ENCODE measurements around the gene DCUN1D1. TPM values are rescaled to one million over a fixed set of nuclear protein-coding genes. Genes with fewer than 3 reads are reported as not detected.

Gene DCUN1D1
- total RNA-seq, 3 donors from 2014 or later (not counting 1 experiment from before 2014, with no cell fraction given), result 46.5 to 62.0 (median 51.7) TPM

DNA sequence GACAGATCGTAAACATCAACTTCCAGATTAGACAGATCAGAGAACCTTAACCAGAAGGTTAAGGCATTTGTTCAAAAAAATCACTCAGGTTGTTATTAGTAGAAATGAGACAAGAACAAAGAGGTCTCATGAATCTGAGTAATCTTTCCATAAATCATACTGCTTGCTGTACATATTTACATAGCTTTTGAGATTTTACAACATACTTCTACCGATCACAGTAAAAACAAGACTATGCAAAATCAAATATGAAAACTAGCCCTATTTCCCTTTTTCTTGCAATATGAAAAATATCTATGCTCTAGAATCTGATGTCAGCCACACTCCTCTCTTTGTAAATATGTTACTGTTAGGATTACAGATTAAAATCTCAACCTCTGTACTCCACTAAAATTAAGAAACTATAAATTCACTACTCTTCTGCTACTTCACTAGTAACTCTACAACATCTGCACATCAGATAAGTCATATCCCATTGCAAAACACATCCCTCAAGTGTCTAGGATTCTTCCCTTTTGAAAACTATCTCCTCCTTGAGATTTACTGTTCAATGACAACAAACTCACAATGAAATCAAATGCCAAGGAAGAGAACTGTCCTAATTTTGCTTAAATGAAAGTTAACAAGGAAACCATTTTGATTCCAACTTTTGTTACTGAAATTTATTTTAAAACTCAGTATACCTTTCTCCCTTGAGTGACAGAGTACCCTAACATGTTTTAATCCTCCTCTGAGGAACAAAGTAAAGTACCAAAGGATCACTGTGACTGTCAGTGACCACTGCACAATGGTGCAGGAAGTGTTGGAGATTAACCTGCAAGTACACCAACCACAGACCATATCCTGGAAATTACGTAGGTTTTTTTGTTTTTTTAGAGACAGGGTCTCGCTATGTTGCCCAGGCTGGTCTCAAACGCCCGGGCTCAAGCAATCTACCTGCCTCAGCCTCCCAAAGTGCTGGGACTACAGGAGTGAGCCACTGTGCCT lies 12.8 kb downstream of the DCUN1D1 start:
- no peaks in the 10 kb centered on the region for H3K27me3 Mint-ChIP-seq (ENCODE audit: low read depth in 2 of 2)
- Histone ChIP-seq H3K4me3 (ENCODE audit: low read length) (no peak overlapping the region), H3K4me1 (ENCODE audit: control insufficient read depth, insufficient read depth, low read length) (peaks cover 19% of the 10 kb centered on the region), H3K27ac (ENCODE audit: low read length) (no peak overlapping the region), H3K27me3 (ENCODE audit: control insufficient read depth, insufficient read depth, low read length) (no peaks in the 10 kb centered on the region), H3K36me3 (ENCODE audit: control insufficient read depth, insufficient read depth, low read length) (peaks cover 2% of the 10 kb centered on the region), H3K9me3 (ENCODE audit: control insufficient read depth, insufficient read depth, low read length) (peaks cover 4% of the 10 kb centered on the region)
- peaks cover 44 to 50% of the 10 kb centered on the region in 2 donors for H3K4me1 Mint-ChIP-seq
- TF ChIP-seq, protein P1, sequence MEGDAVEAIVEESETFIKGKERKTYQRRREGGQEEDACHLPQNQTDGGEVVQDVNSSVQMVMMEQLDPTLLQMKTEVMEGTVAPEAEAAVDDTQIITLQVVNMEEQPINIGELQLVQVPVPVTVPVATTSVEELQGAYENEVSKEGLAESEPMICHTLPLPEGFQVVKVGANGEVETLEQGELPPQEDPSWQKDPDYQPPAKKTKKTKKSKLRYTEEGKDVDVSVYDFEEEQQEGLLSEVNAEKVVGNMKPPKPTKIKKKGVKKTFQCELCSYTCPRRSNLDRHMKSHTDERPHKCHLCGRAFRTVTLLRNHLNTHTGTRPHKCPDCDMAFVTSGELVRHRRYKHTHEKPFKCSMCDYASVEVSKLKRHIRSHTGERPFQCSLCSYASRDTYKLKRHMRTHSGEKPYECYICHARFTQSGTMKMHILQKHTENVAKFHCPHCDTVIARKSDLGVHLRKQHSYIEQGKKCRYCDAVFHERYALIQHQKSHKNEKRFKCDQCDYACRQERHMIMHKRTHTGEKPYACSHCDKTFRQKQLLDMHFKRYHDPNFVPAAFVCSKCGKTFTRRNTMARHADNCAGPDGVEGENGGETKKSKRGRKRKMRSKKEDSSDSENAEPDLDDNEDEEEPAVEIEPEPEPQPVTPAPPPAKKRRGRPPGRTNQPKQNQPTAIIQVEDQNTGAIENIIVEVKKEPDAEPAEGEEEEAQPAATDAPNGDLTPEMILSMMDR (IDR thresholded peaks at IDR 0.05), result no peak
- WGBS (ENCODE audit: insufficient coverage), result 17% methylated on average over 6 of the region's 6 CpGs
- H3K4me3 Mint-ChIP-seq, result peak overlapping the region; percentile 5
- intact Hi-C loops (cut with micrococcal nuclease), result loop anchor here (5.0 to 10.0 kb wide), 2 partner anchors 50 to 173 kb away; partner anchors contain the start of gene ATP11B
- H3K36me3 Mint-ChIP-seq, result no peaks in the 10 kb centered on the region
- H3K9me3 Mint-ChIP-seq, result no peaks in the 10 kb centered on the region
- H3K27ac Mint-ChIP-seq, result peak overlapping the region; percentile 69 to 71
- ATAC-seq (peak; percentile 62 to 72 (median 70)), DNase-seq (peak in 1 of 2 donors; percentile 41)

DNA sequence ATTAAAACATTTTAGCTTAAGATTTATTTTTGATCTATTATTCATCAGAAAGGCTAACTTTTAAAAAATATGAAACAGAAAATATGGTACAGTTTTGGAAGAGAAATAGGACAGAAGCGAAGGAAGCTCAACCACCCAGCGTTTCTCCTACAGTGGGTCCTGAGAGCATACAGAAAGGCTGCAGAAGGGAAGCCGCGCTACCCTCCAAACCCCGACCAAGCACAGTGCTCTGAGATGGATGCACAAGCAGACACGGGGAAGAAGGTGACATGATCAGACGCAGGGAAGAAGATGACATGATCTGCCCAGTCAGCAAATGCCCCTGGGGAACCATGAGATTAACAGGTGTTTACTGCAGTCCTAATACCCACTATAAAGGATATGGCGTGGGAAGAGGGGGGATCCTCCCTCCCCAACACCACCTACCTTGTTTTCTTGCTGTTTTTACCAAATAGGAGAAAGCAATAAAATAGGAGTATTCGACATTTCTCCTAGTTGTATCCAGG lies 14.4 kb downstream of the DCUN1D1 start:
- Mint-ChIP-seq H3K4me3 (no peak overlapping the region), H3K36me3 (no peaks in the 10 kb centered on the region), H3K27me3 (ENCODE audit: low read depth in 2 of 2) (no peaks in the 10 kb centered on the region), H3K9me3 (no peaks in the 10 kb centered on the region), H3K27ac (peak overlapping the region; percentile 61 to 72), H3K4me1 (peaks cover 53 to 59% of the 10 kb centered on the region in 2 donors)
- Histone ChIP-seq H3K27ac (ENCODE audit: low read length) (no peak overlapping the region), H3K4me1 (ENCODE audit: control insufficient read depth, insufficient read depth, low read length) (peaks cover 19% of the 10 kb centered on the region), H3K27me3 (ENCODE audit: control insufficient read depth, insufficient read depth, low read length) (no peaks in the 10 kb centered on the region), H3K9me3 (ENCODE audit: control insufficient read depth, insufficient read depth, low read length) (peaks cover 4% of the 10 kb centered on the region), H3K4me3 (ENCODE audit: low read length) (no peak overlapping the region), H3K36me3 (ENCODE audit: control insufficient read depth, insufficient read depth, low read length) (peaks cover 10% of the 10 kb centered on the region)
- no peak for ATAC-seq
- intact Hi-C loops (cut with micrococcal nuclease), result loop anchor here (5.0 to 10.0 kb wide), 2 partner anchors 49 to 171 kb away; partner anchors contain the start of gene ATP11B
- DNase-seq, result no peak
- TF ChIP-seq, protein P1 (IDR thresholded peaks at IDR 0.05), result no peak
- 97% methylated on average over 8 of the region's 9 CpGs for WGBS (ENCODE audit: insufficient coverage)

DNA sequence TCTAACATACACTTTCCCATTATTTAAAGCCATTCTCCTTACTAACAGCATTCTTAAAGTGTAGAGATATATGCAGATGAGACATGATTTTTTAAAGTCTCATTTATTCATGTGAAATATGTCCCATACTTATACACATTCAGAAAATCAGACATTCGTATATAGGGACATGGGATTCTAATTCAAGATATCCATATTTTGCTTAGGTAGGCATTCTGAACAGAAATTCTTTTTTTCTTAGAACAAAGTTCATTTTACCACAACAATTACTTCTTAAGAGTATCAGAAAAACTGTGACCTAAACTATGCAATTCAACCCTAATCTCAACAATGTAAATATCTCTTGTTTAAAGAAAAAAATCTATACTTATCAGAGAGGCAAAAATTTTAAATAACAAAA lies 16.2 kb downstream of the DCUN1D1 start:
- DNase-seq (no peak), ATAC-seq (no peak)
- Histone ChIP-seq H3K4me3 (ENCODE audit: low read length) (no peak overlapping the region), H3K36me3 (ENCODE audit: control insufficient read depth, insufficient read depth, low read length) (peaks cover 17% of the 10 kb centered on the region), H3K9me3 (ENCODE audit: control insufficient read depth, insufficient read depth, low read length) (peaks cover 4% of the 10 kb centered on the region), H3K4me1 (ENCODE audit: control insufficient read depth, insufficient read depth, low read length) (peaks cover 19% of the 10 kb centered on the region), H3K27me3 (ENCODE audit: control insufficient read depth, insufficient read depth, low read length) (no peaks in the 10 kb centered on the region), H3K27ac (ENCODE audit: low read length) (no peak overlapping the region)
- peaks cover 51 to 65% of the 10 kb centered on the region in 2 donors for H3K4me1 Mint-ChIP-seq
- H3K27me3 Mint-ChIP-seq (ENCODE audit: low read depth in 2 of 2), result no peaks in the 10 kb centered on the region
- no peak overlapping the region for H3K27ac Mint-ChIP-seq
- intact Hi-C loops (cut with micrococcal nuclease), result loop anchor here (10.0 kb wide), 1 partner anchor 169 kb away; the partner anchor contains the start of gene ATP11B
- no peak overlapping the region for H3K4me3 Mint-ChIP-seq
- TF ChIP-seq, protein P1 (IDR thresholded peaks at IDR 0.05), result no peak
- H3K36me3 Mint-ChIP-seq, result no peaks in the 10 kb centered on the region
- H3K9me3 Mint-ChIP-seq, result no peaks in the 10 kb centered on the region
- WGBS (ENCODE audit: insufficient coverage), result no CpG with 5 or more reads among the region's 1 CpG

All from natural killer cell (primary cell).